GM19099 (cell line): Measurements from ENCODE around the gene CHGA.

ENCODE experiments used
- POLR2A ChIP-seq: IDR thresholded peaks from 3 replicates; pipeline ENCODE4 v1.6.1; 2011; ENCODE audit warnings: low read depth; ENCODE audit not compliant: insufficient read length; ENCODE audit errors: extremely low read depth

CHGA gene, protein sequence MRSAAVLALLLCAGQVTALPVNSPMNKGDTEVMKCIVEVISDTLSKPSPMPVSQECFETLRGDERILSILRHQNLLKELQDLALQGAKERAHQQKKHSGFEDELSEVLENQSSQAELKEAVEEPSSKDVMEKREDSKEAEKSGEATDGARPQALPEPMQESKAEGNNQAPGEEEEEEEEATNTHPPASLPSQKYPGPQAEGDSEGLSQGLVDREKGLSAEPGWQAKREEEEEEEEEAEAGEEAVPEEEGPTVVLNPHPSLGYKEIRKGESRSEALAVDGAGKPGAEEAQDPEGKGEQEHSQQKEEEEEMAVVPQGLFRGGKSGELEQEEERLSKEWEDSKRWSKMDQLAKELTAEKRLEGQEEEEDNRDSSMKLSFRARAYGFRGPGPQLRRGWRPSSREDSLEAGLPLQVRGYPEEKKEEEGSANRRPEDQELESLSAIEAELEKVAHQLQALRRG

DNA sequence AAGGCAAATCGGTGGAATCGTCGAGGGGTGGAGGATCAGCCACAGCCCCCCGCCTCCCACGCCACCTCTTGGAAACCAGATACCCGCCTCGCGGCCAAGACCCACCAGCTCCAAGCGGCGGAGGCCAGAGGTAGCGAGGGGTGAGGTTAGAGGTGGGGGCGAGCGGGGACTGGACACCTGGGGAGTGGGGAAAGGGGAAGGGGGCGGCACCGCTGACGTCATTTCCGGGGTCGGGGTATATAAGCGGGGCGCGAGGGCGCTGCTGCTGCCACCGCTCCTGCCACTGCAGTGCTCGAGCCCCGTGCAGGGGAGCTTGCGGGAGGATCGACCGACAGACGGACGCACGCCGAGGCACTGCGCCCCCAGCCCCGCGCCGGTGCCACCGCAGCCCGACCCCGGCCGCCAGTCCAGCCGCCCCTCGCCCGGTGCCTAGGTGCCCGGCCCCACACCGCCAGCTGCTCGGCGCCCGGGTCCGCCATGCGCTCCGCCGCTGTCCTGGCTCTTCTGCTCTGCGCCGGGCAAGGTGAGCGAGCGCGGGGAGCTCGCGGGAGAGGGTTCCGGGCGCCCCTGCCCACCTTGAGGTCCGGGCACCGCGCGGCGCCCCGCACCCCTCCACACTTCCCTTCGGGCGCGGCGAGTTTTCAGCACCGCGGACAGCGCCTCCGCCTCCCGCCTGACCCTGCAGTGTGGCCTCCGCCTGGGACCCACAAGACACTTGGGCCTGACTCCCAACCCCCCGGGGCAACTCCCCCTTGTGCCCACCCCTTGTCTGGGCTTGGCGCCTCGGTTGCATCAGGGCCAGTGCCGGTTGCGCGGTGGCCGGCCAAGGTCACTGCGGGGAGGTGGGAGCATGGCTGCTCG, at the start of gene CHGA:
Gene CHGA, plus strand, starts transcription at position 268 of the 861 bp plus-strand sequence. Its CDS starts 210 bp downstream, at position 478.
- no peak for TF ChIP-seq POLR2A

DNA sequence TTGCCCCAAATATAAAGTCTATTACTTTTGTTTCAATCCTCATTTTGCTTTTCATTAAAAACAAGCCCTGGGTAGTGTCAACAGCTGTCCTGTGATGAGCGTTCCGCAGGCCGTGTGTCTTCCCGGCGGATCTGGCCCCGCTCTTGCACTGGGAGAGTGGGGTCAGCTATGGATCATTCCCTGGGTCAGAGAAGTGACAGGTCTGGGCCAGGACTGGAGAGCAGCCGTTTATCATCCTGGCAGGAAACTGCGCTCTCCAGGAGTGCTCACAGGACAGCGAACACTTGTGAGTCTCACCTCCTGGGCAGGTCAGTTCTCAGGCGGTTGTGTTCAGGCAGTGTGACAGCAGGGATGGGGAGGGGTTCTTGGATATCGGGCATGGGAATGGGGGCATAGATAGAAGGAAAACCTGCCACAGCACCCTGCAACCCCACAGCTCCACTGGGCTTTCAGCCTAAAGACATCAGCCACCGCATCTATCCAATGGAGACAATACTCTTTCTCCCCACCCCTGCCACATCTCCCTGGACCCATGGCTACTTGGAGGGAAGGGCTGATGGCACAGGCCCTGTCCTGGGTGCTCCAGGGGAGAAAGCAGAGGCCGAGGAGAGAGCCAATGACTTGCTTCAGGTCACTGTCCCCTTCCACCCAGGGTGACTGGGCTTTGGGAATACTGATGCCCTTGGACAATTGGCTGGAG, 47.8 kb upstream of the CHGA start:
- no peak for TF ChIP-seq POLR2A

DNA sequence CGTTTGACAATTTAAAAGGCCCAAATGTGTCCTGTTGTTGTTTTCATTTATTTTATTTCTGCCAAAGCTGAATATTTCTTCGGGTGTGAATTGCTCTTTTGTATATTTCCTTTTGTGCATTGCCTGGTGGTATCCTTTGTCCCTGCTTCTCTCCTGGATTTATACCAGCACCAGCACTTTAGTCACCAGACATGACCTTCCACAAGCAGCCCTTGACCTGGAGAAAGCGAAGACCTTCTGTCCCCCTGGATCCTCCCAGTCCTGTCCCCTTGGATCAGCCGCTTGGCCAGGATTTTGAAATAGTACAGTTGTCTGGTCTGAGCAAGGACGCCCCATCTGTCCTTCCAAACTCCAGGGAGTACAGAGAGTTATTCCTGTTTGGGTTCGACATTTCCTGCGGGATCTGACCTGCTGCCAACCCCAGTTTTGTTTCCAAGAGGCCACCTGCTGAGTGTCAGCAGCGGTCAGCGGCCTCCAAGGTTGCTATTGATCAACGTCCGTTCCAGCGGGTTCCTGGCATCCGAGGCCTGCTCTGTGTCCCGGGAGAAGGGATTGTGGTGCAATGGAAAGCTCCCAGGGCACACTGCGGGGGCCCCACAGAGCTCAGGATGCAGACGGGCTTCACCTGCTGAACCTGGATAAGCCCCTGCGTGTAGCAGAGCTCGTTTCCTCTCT, 45.1 kb upstream of the CHGA start:
- no peak for TF ChIP-seq POLR2A

DNA sequence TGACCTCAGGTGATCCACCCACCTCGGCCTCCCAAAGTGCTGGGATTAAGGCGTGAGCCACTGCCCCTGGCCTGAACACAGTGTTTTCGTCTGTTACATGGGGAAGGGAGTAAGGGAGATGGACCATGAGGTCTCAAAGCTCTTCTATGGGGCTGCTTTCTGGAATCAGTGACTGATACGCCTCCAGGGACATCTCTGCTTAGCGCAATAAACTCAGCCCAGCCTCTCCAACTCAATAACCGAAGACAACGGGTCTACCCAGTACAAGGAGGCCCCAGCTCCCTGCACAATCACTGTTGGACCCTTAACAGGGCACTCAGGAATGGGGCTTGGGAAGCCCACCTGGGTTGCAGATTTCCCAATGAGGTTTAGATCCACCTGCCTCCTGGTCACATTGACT, 42.6 kb upstream of the CHGA start:
- no peak for TF ChIP-seq POLR2A

DNA sequence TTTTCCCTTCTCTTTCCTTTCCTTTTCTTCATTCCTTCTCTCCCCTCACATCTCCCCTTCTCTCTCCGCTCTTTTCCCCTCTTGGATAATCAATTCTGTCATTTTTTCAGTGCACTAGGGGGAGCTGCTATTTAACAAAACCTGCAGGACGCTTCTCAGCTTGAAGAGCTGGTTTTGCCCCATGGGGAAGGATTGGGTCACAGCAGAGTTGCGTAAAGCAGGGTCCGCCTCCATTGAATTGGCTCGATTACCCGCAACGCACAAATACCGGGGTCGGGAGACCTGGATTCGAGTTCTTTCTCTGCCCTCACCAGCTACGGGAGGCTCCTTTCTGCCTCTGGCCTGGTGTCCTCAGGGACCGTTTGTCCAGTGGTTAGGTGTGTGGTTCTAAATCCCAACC, 42.1 kb upstream of the CHGA start:
- TF ChIP-seq POLR2A = no peak

DNA sequence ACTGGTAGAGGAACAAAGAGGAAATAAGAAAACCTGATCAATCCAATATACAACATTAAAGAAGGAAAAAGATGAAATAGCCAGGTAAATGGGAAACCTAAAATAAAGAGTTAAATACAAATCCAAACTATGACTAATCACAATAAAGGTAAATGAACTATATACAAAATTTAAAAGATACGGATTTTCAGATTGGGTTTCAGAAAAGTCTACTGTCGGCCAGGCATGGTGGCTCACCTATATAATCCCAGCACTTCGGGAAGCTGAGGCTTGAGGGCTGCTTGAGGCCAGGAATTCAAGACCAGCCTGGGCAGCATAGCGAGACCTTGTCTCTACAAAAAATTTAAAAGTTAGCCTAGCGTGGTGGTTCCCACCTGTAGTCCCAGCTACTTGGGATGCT, 39.9 kb upstream of the CHGA start:
- no peak for TF ChIP-seq POLR2A

DNA sequence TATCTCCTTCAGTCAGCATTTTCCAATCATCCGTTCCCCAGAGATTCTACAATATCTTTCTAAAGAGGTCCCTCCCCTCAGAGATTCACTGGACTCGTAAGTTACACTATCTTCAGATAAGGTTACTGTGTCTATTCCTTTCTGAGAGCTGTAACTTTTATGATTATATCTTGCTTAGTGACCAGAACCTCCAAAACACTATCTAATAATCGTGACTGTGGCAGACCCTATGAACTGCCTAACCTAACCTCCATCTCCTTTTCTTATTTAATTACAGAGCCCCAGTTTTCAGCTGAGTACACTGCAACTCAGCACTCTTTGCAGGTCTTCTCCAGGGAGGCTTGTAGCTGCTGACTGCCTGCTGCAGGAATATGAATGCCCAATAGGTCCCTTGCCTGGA, 38.5 kb upstream of the CHGA start:
- TF ChIP-seq POLR2A = no peak

DNA sequence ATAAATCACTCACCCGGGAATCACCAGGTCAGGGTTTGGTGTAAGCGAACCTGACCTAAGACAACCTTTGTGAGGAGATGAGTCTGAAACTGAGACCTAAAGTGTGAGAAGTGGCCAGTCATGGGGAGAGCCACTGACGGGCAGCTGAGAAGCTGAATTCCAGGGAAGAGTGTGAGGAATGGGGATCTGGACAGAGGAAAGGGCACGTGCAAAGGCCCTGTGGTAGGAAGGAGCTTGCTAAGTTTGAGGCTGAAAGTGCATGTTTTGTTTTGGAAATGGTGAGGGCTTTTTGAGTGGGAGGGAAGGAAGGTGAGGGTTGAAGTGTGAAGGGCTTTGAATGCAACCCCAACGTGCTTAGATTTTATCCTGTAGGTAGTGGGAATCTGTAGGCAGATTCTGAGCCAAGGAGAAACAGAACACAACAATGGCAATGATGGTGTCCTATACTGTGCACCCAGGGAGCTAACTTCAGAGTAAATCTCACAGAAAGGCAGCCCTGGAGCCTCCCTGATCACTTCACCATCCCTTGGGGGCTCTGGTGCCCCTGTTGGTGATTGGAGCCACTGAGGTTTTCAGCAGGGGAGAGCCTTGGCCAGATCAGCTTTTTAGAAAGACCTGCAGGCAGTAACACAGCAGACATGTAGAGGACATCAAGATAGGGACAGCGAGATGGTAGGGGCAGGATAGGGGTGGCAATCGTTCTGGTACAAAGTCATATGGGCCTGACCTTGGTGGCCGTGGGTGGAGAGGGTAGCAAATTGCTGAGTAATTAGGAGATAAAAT, 37.5 kb upstream of the CHGA start:
- TF ChIP-seq POLR2A = no peak

DNA sequence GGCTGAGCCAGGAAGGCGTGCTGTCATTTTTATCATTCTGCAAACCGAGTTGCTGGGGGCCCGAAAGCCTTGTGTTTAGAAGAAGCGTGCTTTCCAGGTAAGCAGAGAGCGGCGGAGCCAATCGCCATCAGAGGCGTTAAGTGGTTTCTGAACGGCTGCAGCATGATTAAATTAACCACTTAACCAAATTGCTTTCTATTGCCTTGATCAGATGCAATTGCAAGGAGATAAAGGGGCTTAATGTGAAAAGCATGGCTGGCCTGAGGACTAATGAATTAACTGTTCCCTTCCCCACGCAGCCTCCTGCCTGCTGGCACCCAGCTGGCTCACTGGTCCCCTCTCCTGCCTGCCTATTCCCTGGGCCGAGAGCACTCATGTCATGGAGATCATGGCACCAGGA, 36.6 kb upstream of the CHGA start:
- TF ChIP-seq POLR2A = no peak

DNA sequence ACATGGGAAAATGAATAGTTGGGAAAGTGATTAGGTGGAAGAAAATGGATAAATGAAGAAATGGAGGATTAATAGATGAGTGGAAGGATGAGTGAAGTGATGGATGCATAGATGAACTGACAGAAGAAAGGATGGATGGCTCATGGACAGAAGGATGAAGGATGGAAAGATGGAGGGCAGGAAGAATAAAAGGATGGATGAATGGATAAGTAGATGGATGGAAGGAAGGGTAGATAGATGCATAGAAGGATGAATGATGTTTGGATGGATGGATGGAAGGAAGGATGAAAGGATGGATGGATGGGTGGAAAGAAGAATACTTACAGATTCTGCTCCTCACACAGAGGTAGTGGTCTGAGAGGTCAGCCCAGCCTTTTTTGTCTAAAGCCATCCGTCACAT, 35.8 kb upstream of the CHGA start:
- TF ChIP-seq POLR2A = no peak

DNA sequence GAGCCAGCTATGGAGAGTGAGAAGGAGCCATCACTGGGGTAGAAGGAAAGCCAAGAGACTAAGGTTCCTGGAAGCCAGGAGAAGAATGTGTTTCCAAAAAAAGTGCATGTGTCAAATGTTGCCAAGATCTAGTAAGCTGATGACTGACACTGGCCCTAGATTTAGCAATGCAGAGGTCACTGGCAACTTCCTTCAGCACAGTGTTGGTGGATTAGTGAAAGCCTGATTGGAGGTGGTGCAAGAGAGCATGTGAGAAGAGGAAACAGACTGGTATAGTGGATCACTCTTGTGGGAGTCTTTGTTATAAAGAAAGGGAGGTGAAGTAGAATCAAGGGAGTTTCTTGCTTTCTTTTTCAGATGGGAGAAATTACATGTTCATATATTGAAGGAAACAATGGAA, 34.1 kb upstream of the CHGA start:
- TF ChIP-seq POLR2A = no peak

DNA sequence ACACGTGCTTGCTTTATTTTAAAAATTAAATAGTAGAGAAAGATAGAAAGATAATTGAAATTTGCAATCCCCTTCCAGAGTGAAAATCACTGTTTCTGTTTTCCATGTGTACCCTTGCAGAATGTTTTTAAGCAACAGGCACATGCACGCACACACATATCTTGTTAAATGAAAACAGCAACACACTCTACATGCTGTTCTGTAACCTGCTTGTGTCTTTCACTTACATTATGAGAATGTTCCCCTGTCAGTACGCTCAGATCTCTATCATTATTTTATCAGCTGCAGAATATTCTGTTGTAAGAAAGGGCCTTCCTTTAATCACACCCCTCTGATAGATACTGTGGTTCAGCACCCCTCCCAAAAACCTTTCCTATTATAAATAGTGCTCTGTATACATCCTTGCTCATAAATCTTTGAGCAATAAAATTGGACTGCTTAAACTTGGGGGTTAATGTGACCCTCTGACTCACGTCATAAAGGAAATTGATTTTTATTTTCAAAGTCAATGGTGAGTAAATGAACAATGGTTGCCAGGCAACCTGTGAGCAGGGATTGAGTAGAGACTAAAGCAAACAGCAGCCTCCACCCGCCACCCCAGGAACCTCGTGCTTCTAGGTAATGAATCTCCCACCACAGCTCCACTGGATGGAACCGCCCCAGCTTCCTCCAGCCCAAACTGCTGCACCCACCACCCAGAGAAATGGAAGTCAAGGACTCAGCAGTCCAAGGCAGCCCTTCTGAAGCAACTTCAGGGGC, 31.9 kb upstream of the CHGA start:
- no peak for TF ChIP-seq POLR2A

DNA sequence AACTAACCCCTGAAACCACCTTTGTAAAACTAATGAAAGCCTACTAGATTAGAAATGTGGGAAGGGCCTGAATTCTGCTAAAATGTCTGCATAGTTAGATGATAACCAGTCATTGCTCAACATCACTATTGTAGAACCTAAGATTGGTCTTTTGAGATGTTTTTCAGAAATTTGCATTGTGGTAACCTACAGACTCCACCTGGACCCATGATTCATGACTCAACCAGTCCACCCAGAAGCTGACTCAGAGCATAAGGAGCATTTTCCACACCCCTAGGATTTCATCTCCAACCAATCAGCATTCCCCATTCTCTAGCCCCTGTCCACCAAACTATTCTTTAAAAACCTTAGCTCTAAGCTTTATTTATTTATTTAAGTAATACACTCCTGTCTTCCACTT, 30.4 kb upstream of the CHGA start:
- no peak for TF ChIP-seq POLR2A
